ENCODE data around the gene PTPRH. TPM values are rescaled to one million over a fixed set of nuclear protein-coding genes. Genes with fewer than 3 reads are reported as not detected.

PTPRH gene
- total and polyA plus RNA-seq, 8 donors: 5.1 to 15.3 (median 8.1) TPM

DNA sequence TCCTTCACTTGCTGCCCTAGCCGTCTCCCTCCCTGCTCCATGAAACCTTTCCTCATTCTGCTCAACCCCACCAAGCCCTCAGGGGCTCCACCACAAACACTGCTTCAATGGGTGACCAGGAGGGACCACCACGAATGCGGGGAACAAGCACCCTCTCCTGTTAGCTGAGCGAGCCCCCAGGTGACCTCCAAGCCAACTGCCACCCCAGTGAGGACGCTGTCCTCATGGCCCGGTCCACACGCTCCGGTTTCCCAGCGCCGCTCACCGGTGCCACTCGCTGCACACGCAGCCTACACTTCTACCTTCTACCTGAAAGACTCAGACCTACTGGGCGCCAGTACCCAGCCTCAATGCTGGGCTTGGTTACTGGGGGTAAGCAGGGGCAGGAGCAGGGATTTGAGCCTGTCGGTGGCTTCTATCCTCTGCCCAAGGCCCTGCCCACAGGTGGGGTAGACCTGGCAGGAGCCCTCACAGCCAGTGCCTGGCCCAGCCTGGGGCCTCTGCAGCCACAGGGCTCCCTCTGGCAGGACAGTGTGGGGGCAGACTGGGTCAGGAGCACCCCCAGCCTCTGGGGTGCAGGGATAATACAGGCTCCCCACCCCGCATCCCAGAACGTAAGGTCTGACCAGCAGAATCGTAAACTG is 20.0 kb upstream of the PTPRH start:
- FAIRE-seq: no peak

DNA sequence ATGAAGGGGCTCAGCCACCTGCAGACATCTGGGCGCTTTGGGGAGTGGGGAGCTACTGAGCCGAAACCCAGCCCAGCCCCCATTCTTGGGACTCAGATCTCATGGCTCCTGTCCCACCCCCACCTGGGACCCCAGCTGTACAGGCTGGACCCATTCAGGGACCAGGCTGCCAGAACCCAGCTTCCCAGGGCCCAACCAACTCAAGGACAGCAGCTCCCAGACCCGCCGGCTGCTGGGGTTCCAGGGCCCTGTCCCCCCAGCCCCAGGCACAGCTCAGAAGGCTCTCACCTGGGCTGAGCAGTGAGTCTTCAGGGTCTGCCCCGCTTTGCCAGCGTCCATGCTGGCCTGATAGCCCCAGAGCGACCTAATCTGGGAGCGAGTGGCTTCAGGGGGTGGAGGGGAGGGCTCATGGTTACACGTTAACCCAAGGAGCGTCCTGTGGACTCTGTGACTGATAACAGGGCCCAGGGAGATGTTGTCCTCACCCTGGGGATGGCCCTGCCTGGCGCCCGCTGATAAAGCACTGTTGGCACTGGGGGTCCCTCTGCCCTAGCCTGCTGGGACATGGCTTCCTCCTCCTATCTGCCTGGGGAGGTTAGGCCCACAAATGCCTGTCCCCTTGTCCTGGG is 19.2 kb upstream of the PTPRH start, which contains the start of gene TMEM86B:
TMEM86B (minus strand) TSS at position 361 of the 629 bp plus-strand sequence; CDS start at position 339, 22 bp downstream.
- Histone ChIP-seq H3K36me3 (peaks cover 0 to 26% (median 7%) of the 10 kb centered on the region in 3 donors), H3K27ac (no peak within 1 kb of the TSS), H3K4me3 (no peak within 1 kb of the TSS), H3K27me3 (no peaks in the 10 kb centered on the region), H3K4me1 (no peaks in the 10 kb centered on the region), H3K9me3 (no peaks in the 10 kb centered on the region)
- 44 to 60% methylated on average over 9 to 12 of the region's 12 CpGs for WGBS, 2 donors
- peak in 2 of 6 donors; percentile 21 to 53 for DNase-seq
- intact Hi-C loops (cut with DNase I): no loop called here
- no peak for FAIRE-seq
- ATAC-seq: peak in 3 of 4 donors; percentile 59 to 70 (median 64)
- TF ChIP-seq, protein P1, sequence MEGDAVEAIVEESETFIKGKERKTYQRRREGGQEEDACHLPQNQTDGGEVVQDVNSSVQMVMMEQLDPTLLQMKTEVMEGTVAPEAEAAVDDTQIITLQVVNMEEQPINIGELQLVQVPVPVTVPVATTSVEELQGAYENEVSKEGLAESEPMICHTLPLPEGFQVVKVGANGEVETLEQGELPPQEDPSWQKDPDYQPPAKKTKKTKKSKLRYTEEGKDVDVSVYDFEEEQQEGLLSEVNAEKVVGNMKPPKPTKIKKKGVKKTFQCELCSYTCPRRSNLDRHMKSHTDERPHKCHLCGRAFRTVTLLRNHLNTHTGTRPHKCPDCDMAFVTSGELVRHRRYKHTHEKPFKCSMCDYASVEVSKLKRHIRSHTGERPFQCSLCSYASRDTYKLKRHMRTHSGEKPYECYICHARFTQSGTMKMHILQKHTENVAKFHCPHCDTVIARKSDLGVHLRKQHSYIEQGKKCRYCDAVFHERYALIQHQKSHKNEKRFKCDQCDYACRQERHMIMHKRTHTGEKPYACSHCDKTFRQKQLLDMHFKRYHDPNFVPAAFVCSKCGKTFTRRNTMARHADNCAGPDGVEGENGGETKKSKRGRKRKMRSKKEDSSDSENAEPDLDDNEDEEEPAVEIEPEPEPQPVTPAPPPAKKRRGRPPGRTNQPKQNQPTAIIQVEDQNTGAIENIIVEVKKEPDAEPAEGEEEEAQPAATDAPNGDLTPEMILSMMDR (IDR thresholded peaks at IDR 0.05): no peak

More for the DNA sequence above, 20.0 kb upstream of the PTPRH start:
- peak in 1 of 6 donors; percentile 15 for DNase-seq
- H3K27ac ChIP-seq: no peak overlapping the region
- 94 to 97% methylated on average over 18 of the region's 18 CpGs for WGBS, 2 donors
- no peaks in the 10 kb centered on the region for H3K9me3 ChIP-seq
- TF ChIP-seq, protein P1 (IDR thresholded peaks at IDR 0.05): no peak
- H3K4me1 ChIP-seq: no peaks in the 10 kb centered on the region
- no peak overlapping the region for H3K4me3 ChIP-seq
- peaks cover 0 to 30% (median 7%) of the 10 kb centered on the region in 3 donors for H3K36me3 ChIP-seq
- no peak for ATAC-seq
- intact Hi-C loops (cut with DNase I): no loop called here
- no peaks in the 10 kb centered on the region for H3K27me3 ChIP-seq

DNA sequence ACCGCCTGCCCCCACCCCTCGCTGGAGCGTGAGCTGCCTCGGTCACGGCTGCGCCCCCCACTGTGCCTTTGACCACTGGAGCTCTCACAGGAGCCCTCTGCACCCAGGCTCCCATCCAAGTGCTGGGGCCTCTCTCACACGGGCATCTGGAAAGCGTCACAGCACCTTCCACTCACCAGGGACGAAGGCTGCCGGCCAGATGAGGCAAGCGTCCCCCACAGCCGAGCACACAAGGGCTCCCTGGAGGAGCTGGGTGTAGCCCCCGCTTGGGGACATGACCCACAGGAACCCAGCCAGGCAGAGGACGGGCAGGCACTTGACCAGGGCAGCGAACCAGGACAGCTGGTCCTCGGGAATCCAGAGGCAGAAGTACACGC is 18.7 kb upstream of the PTPRH start:
- TF ChIP-seq, protein P1 (IDR thresholded peaks at IDR 0.05): no peak
- FAIRE-seq: no peak
- 82 to 88% methylated on average over 17 of the region's 17 CpGs for WGBS, 2 donors
- H3K27ac ChIP-seq: no peak overlapping the region
- no peaks in the 10 kb centered on the region for H3K4me1 ChIP-seq
- H3K4me3 ChIP-seq: no peak overlapping the region
- H3K9me3 ChIP-seq: no peaks in the 10 kb centered on the region
- peak in 1 of 4 donors; percentile 7 for ATAC-seq
- peak in 2 of 6 donors; percentile 27 to 64 for DNase-seq
- intact Hi-C loops (cut with DNase I): no loop called here
- no peaks in the 10 kb centered on the region for H3K27me3 ChIP-seq
- H3K36me3 ChIP-seq: peaks cover 0 to 23% (median 7%) of the 10 kb centered on the region in 3 donors

DNA sequence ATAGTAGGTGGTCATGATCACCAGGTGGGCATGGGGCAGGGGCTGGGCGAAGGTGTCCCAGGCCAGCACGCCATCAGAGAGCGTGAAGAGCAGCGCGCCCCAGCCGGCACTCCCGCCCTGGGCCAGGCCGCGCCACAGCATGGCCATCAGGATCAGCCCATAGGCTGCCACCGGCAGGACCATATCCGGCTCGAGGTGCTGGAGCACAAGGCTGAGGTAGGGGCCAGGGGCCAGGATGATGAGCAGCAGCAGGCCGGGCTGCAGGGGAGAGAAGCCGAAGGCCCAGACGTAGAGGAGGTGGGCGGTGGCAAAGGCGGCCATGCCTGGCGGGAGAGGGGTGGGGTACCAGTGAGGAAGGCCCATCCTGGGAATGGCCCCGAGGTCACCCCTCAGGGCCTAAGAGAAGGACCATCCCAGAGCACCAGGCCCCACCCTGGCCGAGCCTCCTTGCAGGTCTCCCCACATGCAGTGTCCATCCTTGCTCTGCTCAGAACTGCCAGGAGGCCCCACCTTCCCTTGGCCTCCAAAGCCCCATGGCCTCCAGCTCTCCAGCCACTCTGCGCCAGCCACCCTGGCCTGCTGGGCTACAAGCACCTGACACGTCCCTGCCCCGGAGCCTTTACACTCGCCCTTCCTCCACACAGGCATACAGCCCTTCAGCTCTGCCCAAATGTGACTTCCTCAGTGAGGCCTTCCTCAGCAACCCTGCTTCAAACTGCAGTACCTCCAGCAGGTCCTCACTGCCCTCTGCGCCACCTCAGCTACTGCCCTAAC is 18.1 kb upstream of the PTPRH start:
- TF ChIP-seq, protein P1 (IDR thresholded peaks at IDR 0.05): no peak
- no peak for FAIRE-seq
- no peaks in the 10 kb centered on the region for H3K9me3 ChIP-seq
- H3K27ac ChIP-seq: no peak overlapping the region
- WGBS, 2 donors: 94 to 95% methylated on average over 23 to 25 of the region's 25 CpGs
- H3K4me1 ChIP-seq: no peaks in the 10 kb centered on the region
- no peaks in the 10 kb centered on the region for H3K27me3 ChIP-seq
- intact Hi-C loops (cut with DNase I): no loop called here
- ATAC-seq: peak in 1 of 4 donors; percentile 2
- H3K36me3 ChIP-seq: peaks cover 0 to 17% (median 7%) of the 10 kb centered on the region in 3 donors
- peak in 1 of 6 donors; percentile 76 for DNase-seq
- no peak overlapping the region for H3K4me3 ChIP-seq

All from pancreas (tissue), 10 donors.